Activated T-cell treated with anti-CD3 and anti-CD28 coated beads, Interleukin-2, amount 50 U/mL, for 4 hours (primary cell): Measurements from ENCODE around the gene RNF40. TPM values are rescaled to one million over a fixed set of nuclear protein-coding genes. Genes with fewer than 3 reads are reported as not detected.
A peak's percentile ranks its signal among the peaks of the same experiment; 100 is the strongest.

Experiments used
- ATAC-seq, 2 donors: fragments of 200-7000 bp; cut with Tn5 transposase; one replicate each; pipeline ENCODE4 v1.10.0; 2021
- DNase-seq: peaks from one replicate; pipeline ENCODE4 v3.0.0-alpha.2; 2020
- H3K27me3 Mint-ChIP-seq: one replicate; pipeline ENCODE4 v1.8.0; 2021; ENCODE audit warnings: low read depth, mixed read lengths
- H3K36me3 Mint-ChIP-seq: one replicate; pipeline ENCODE4 v1.8.0; 2022; ENCODE audit warnings: mixed read lengths; ENCODE audit not compliant: insufficient read depth
- H3K4me1 Mint-ChIP-seq: one replicate; pipeline ENCODE4 v1.8.0; 2021; ENCODE audit warnings: low read depth, mixed read lengths
- H3K4me3 Mint-ChIP-seq: one replicate; pipeline ENCODE4 v1.8.0; 2021; ENCODE audit warnings: mild to moderate bottlenecking, moderate library complexity, mixed read lengths
- H3K9me3 Mint-ChIP-seq: one replicate; pipeline ENCODE4 v1.8.0; 2021; ENCODE audit warnings: mixed read lengths
- total RNA-seq, 3 donors: library from RNA; stranded (reverse); gene quantifications; one replicate each; pipeline ENCODE4 v1.2.1, GENCODE V29; 2021

Gene RNF40
- total RNA-seq, 3 donors from 2014 or later = 111 to 115 (median 113) TPM

DNA sequence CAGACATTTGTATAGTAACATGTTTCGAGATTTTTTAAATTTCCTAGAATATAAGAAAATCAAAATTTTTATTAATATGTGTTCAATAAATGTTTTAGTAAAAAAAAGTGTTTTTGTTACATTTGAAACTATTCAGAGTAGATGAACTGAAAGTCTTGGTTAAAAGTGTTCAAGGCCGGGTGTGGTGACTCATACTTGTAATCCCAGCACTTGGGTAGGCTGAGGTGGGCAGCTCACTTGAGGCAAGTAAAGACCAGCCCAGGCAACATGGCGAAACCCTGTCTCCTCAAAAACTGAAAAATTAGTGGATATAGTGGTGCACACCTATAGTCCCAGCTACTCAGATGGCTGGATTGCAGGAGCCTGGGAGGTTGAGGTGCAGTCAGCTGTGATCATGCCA is 30.7 kb upstream of the RNF40 start:
- Mint-ChIP-seq H3K9me3 (no peaks in the 10 kb centered on the region), H3K27me3 (no peaks in the 10 kb centered on the region), H3K4me3 (no peak overlapping the region), H3K36me3 (peaks cover 40% of the 10 kb centered on the region), H3K4me1 (no peaks in the 10 kb centered on the region)
- ATAC-seq (peak; percentile 35 to 40), DNase-seq (no peak)

DNA sequence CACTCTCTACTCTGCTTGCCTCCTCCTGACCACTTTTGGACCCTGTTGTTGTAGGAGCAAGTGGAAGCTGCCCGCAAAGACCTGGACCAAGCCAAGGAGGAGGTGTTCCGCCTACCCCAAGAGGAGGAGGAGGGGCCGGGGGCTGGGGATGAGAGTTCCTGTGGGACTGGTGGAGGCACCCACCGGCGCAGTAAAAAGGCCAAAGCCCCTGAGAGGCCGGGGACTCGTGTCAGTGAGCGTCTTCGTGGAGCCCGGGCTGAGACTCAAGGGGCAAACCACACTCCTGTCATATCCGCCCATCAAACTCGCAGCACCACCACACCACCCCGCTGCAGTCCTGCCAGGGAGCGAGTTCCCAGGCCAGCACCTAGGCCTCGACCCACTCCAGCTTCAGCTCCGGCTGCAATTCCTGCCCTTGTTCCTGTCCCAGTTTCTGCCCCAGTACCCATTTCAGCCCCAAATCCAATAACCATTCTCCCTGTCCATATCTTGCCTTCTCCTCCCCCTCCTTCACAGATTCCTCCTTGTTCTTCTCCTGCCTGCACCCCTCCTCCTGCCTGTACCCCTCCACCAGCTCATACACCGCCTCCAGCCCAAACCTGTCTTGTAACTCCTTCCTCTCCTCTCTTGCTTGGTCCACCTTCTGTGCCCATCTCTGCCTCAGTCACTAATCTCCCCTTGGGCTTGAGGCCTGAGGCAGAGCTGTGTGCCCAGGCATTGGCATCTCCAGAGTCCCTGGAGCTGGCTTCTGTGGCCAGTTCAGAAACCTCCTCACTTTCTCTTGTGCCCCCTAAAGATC is 24.9 kb upstream of the RNF40 start:
- DNase-seq (no peak), ATAC-seq (no peak)
- Mint-ChIP-seq H3K27me3 (no peaks in the 10 kb centered on the region), H3K36me3 (peaks cover 38% of the 10 kb centered on the region), H3K4me3 (no peak overlapping the region), H3K4me1 (peaks cover 11% of the 10 kb centered on the region), H3K9me3 (no peaks in the 10 kb centered on the region)

DNA sequence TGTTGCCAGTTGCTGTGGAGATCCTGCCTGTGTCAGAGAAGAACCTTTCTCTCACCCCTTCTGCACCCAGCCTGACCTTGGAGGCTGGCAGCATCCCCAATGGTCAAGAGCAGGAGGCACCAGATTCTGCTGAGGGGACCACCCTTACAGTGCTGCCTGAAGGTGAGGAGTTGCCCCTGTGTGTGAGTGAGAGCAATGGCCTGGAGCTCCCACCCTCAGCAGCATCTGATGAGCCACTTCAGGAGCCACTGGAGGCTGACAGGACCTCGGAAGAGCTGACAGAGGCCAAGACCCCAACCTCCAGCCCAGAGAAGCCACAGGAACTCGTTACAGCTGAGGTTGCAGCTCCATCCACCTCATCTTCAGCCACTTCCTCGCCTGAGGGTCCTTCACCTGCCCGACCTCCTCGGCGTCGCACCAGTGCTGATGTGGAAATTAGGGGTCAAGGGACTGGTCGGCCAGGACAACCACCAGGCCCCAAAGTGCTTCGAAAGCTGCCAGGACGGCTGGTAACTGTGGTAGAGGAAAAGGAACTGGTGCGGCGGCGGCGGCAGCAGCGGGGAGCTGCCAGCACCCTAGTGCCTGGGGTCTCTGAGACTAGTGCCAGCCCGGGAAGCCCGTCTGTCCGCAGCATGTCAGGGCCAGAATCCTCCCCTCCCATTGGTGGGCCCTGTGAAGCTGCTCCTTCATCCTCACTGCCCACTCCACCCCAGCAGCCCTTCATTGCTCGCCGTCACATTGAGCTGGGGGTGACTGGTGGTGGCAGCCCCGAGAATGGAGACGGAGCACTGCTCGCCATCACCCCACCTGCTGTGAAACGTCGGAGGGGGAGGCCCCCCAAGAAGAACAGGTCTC is 24.1 kb upstream of the RNF40 start:
- no peaks in the 10 kb centered on the region for H3K9me3 Mint-ChIP-seq
- no peaks in the 10 kb centered on the region for H3K27me3 Mint-ChIP-seq
- DNase-seq (no peak), ATAC-seq (no peak)
- peaks cover 11% of the 10 kb centered on the region for H3K4me1 Mint-ChIP-seq
- H3K36me3 Mint-ChIP-seq = peaks cover 36% of the 10 kb centered on the region
- H3K4me3 Mint-ChIP-seq = no peak overlapping the region

DNA sequence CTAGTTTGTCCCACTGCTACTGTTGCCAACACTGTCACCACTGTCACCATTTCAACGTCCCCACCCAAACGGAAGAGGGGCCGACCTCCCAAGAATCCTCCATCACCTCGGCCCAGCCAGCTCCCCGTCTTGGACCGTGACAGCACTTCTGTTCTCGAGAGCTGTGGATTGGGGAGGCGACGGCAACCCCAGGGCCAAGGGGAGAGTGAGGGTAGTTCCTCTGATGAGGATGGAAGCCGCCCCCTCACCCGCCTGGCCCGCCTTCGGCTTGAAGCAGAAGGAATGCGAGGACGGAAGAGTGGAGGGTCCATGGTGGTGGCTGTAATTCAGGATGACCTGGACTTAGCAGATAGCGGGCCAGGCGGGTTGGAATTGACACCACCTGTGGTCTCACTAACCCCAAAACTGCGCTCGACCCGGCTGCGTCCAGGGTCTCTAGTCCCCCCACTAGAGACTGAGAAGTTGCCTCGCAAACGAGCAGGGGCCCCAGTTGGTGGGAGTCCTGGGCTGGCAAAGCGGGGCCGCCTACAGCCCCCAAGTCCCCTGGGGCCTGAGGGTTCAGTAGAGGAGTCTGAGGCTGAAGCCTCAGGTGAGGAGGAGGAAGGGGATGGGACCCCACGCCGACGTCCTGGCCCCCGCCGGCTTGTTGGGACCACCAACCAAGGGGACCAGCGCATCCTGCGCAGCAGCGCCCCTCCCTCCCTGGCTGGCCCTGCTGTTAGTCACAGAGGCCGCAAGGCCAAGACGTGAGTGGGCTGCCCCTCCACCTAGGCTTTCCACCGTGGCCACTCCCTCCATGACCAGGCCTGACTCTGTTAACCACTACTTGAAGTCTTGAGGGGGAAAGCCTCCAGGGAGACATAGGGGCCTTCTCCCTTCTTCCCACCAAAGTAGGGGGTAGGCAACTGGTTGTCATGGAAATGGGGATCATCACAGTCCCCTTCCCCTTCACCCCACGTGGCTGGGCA is 22.9 kb upstream of the RNF40 start:
- H3K36me3 Mint-ChIP-seq = peaks cover 33% of the 10 kb centered on the region
- H3K27me3 Mint-ChIP-seq = no peaks in the 10 kb centered on the region
- DNase-seq (no peak), ATAC-seq (no peak)
- H3K9me3 Mint-ChIP-seq = no peaks in the 10 kb centered on the region
- no peak overlapping the region for H3K4me3 Mint-ChIP-seq
- peaks cover 11% of the 10 kb centered on the region for H3K4me1 Mint-ChIP-seq

DNA sequence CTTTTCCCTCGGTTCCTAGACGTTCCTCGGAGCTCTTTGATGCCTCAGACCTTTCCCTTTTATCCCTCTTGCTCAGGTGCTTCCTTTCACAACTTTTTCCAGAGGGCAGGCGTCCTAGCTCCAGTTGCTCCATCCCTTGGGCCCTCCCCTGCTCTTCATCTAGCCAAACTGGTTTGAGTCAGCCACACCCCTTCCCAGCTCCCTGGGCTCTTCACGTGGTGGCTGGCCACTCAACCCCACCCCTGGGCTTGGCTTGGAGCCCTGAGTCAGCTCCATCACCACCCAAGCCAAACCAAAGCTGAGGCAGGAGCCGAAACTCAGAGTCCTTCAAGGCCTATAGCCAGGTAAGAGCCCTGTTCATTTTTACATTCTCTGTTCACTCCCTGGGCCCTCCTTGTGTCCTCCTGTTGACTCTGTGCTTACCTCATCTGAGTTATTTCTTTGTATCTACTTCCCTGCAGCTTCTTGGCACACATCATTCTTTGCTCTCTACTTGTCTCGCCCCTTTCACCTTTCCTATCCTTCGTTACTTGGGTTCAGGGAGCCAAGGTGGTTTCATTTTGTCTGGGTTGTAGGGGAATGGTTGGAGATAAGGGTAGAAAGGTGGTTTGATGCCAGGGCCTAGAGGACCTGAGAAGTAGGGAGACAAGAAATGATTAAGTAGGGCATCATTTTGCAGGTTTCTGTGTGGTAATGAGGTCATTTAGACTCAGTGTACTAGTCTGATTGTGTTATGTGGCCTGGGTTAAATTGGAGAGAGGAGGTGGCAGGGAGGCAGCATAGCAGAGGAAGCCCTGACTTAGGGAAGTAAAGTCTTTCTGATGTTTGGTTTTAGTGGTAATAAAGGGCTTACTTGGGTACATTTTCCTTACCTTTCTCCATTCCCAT is 21.5 kb upstream of the RNF40 start:
- no peaks in the 10 kb centered on the region for H3K27me3 Mint-ChIP-seq
- H3K36me3 Mint-ChIP-seq = peaks cover 37% of the 10 kb centered on the region
- no peak for DNase-seq
- H3K4me3 Mint-ChIP-seq = no peak overlapping the region
- peaks cover 11% of the 10 kb centered on the region for H3K4me1 Mint-ChIP-seq
- ATAC-seq = peak; percentile 51 to 52
- no peaks in the 10 kb centered on the region for H3K9me3 Mint-ChIP-seq

DNA sequence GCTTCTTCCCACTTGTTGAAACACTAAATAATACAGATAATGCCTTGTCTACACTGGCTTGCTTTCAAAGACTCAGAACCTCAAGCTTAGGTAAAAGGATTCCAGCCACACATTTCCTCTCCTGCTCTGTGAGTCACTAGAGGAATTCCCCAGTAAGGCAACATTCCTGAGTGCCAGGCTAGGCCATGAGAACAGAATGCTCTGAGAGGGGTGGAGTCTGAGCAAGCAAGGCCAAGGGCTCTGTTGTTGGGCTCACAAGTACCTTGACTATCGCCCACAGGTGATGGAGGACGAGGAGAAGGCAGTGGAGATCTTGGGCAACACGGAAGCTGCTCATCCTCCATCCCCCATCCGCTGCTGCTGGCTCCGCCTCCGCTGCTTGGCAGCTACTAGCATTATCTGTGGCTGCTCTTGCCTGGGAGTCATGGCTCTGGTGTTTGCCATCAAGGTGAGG is 20.6 kb upstream of the RNF40 start:
- ATAC-seq (no peak), DNase-seq (no peak)

DNA sequence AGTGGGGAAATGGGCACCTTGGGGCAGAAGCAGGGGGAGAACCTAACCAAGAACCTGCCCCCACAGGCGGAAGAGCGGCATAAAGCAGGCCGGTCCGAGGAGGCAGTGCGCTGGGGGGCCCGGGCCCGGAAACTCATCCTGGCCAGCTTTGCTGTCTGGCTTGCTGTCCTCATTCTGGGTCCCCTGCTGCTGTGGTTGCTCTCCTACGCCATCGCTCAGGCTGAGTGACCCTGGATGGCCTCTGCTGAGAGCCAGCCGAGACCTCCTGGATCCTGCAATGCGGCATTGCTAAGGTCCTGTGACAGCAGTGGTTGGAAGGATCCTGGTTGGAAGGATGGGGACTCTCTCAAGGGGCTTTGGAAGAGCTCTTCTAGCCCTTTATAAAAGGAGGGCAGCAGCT is 18.4 kb upstream of the RNF40 start:
- H3K9me3 Mint-ChIP-seq = no peaks in the 10 kb centered on the region
- ATAC-seq = no peak
- H3K4me1 Mint-ChIP-seq = peaks cover 22% of the 10 kb centered on the region
- no peak overlapping the region for H3K4me3 Mint-ChIP-seq
- H3K27me3 Mint-ChIP-seq = no peaks in the 10 kb centered on the region
- no peak for DNase-seq
- peaks cover 23% of the 10 kb centered on the region for H3K36me3 Mint-ChIP-seq

More for the DNA sequence above, 20.6 kb upstream of the RNF40 start:
- H3K4me1 Mint-ChIP-seq = peaks cover 11% of the 10 kb centered on the region
- H3K9me3 Mint-ChIP-seq = no peaks in the 10 kb centered on the region
- H3K36me3 Mint-ChIP-seq = peaks cover 32% of the 10 kb centered on the region
- H3K27me3 Mint-ChIP-seq = no peaks in the 10 kb centered on the region
- no peak overlapping the region for H3K4me3 Mint-ChIP-seq

DNA sequence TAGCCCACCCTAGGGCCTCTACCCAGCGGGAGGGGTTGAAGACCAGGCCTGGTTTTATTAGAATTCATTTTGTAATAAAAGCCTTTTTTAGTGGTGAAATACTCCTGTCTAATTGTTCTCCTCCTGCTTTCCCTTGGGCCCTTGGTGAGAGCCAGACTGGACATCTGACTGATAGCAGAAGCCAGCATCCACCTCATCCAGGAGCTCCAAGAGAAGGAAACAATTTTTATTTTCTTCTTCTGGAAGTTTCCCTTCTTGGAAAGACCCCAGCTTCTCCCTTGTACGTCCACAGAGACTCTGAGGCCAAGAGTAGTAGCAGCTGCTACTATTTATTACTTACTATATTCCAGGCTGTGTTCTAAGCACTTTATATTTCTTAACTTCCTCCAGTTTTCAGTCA is 17.9 kb upstream of the RNF40 start:
- no peak for DNase-seq
- H3K4me3 Mint-ChIP-seq = no peak overlapping the region
- H3K36me3 Mint-ChIP-seq = peaks cover 23% of the 10 kb centered on the region
- ATAC-seq = no peak
- no peaks in the 10 kb centered on the region for H3K27me3 Mint-ChIP-seq
- no peaks in the 10 kb centered on the region for H3K9me3 Mint-ChIP-seq
- peaks cover 23% of the 10 kb centered on the region for H3K4me1 Mint-ChIP-seq

DNA sequence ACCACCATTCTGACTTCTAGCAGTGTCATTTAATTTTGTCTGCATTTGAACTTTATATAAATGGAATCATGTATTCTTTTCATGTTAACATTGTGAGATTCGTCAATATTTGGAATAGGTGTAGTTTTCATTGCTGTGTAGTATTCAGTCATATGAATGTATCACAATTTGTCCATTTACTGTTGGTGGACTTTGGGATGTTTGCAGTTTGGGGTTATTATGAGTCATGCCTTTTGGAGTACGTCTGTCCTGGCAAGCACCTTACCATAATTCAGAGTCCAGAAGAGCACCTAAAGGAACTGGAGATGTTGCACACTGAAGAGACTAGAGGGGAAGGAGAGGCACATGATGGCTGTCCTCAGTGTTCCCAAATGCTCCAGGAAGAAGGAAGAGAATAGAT is 17.0 kb upstream of the RNF40 start:
- DNase-seq (no peak), ATAC-seq (no peak)
- Mint-ChIP-seq H3K36me3 (peaks cover 23% of the 10 kb centered on the region), H3K4me3 (no peak overlapping the region), H3K27me3 (no peaks in the 10 kb centered on the region), H3K4me1 (peaks cover 28% of the 10 kb centered on the region), H3K9me3 (no peaks in the 10 kb centered on the region)

DNA sequence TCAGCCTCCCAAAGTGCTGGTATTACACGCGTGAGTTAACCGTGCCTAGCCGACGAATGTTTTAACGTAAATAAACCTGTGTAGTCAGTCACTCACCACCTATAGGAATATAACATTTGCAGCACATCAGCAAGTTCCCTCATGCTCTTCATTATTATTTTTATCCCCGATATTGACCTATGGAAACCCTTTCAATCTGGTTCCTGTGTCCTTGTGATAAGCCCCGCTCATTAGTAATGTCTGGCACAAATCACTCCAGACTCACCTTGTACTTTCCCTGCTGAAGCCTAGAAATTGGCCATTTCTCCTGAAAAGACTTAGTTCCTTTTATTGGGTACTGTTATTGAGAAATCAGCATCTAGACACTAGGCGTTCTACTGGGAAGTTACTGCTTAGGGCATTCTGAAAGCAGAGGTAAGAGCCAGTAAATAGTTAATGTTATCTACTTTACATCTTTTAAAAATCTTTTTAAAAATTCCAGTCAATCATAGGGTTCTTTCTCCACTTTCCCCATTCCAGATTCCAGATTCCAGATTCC is 15.4 kb upstream of the RNF40 start:
- H3K4me3 Mint-ChIP-seq = no peak overlapping the region
- H3K4me1 Mint-ChIP-seq = peaks cover 18% of the 10 kb centered on the region
- H3K36me3 Mint-ChIP-seq = peaks cover 22% of the 10 kb centered on the region
- DNase-seq (no peak), ATAC-seq (no peak)
- no peaks in the 10 kb centered on the region for H3K9me3 Mint-ChIP-seq
- no peaks in the 10 kb centered on the region for H3K27me3 Mint-ChIP-seq

DNA sequence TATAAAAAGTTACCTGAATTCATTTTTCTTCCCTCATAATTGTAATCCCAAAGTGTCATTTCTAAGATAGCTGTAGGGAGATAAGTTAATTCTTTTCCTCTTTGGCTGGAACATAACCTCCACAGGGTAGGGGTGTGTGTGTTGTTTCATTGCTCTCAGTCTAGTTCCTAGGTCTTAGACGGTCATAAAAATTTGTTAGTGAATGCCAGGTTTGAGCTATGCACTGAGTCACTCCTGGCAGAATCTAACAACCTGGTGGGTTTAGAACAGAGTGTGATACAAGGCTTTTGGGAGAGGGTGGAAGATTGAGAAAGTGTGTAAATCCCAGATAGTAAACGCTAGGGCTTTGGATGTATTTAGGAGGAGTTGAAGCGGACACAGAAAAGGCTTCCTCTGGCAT is 14.8 kb upstream of the RNF40 start:
- DNase-seq (no peak), ATAC-seq (no peak)
- Mint-ChIP-seq H3K36me3 (peaks cover 16% of the 10 kb centered on the region), H3K9me3 (no peaks in the 10 kb centered on the region), H3K4me1 (peaks cover 17% of the 10 kb centered on the region), H3K27me3 (no peaks in the 10 kb centered on the region), H3K4me3 (peak overlapping the region; percentile 91)

DNA sequence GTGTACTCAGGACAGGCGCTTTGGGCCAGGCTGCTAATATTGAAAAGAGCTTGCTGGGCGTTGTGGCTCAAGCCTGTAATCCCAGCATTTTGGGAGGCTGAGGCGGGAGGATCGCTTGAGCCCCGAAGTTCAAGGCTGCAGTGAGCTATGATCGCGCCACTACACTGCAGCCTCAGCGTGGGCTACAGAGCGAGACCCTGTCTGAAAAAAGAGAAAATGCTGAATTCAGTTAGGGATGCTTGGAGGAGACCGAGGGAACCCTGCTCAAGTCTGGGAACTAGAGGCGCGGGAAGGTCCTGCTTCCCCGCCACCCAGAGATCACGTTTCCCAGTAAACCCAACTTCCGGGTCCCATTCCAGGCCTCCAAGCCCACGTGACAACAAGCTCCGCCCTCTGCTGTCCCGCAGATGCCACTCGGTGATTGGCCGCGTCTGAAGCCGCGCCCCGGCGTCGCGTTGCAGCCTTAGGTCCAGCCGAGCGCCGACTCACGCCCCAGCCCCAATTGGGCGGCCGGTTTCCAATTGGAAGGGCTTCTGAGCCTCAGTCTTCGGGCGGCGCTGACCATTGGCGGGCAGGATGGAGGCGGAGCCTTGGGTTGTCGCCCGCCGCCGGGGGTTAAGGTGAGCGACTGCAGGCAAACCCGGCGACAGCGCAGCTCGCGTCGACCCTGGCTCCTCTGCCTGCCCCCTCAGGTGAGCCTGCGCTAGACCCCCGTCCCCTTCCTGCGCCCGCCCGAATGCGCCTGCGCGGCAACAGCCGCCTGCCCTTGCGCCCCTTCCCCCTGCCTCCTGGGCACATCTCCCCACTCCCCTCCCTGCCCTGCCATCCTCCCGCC is 14.1 kb upstream of the RNF40 start, which contains the start of gene PHKG2:
PHKG2 (plus strand) TSS at position 627 of the 835 bp plus-strand sequence. CDS start 396 bp downstream, outside the sequence.
- Mint-ChIP-seq H3K4me1 (peaks cover 17% of the 10 kb centered on the region), H3K36me3 (peaks cover 16% of the 10 kb centered on the region), H3K27me3 (no peaks in the 10 kb centered on the region), H3K9me3 (no peaks in the 10 kb centered on the region), H3K4me3 (peak within 1 kb of the TSS; percentile 91)
- DNase-seq (peak; percentile 87), ATAC-seq (peak; percentile 98)
